NCI-H774 (cell line): ENCODE data around the gene KLK6.
A peak's percentile ranks its signal among the peaks of the same experiment; 100 is the strongest.

ENCODE experiments used
- DNase-seq: peaks from one replicate; lab custom pipeline; 2025; lab: John Stamatoyannopoulos, UW

KLK6 gene

GRCh38 chr19:50910722-50911121 lies 58.7 kb downstream of the KLK6 start:
- no peak for DNase-seq

DNA sequence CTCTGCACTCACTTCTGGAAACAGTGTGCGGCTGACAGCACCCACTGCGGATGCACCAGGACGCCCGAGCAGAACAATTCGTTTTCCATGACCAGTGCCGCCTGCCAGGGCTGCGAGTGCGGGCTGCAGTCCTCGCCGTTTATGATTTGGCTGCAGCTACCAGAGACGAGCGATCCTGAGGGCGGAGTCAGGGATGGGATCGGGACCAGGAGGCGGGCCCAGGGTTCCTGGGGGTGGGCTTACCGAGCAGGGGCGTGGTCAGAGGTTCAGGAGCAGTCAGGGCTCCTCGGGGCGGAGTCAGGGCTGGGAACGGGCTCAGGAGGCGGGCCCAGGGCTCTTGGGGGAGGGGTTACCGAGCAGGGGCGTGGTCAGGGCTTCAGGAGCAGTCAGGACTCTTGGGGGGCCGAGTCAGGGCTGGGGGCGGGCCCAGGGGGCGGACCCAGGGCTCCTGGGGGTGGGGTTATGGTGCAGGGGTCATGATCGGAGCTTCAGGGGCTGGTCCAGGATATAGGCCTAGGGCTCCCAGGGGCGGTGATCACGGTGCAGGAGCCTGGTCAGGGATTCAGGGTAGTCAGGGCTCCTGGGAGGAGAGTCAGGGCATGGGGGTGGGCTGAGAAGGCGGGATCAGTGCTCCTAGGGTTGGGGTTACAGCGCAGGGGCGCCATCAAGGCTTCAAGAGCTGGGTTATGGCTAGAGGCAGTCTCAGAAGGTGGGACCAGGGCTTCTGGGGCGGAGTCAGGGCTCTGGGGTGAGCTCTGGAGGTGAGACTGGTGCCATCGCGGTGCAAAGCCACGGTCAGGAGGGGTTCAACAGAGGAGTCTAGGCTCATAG lies 59.9 kb downstream of the KLK6 start:
- peak; percentile 84 for DNase-seq
